GM10248 (cell line): ENCODE measurements around the gene SETDB1.
A peak's percentile ranks its signal among the peaks of the same experiment; 100 is the strongest.
"Not testable (repeated sequence)": the region's sequence is repeated elsewhere in the genome, so short reads cannot be mapped to it uniquely, and the experiment has no call there.

Source experiments
- CTCF ChIA-PET: fragments of 300-600 bp; sonication (Branson Sonifier 250); formaldehyde crosslinking; extraction: SDS; loops from one replicate; lab custom pipeline; 2021; ENCODE audit warnings: antibody characterized with exemption; lab: Yijun Ruan, JAX
- POLR2A ChIA-PET: fragments of 350-650 bp; sonication (Branson Sonifier 250); formaldehyde crosslinking; extraction: SDS; loops from one replicate; lab custom pipeline; 2020; ENCODE audit warnings: antibody characterized with exemption; lab: Yijun Ruan, JAX
- DNase-seq: peaks from one replicate; pipeline ENCODE4 v3.0.0; 2012; ENCODE audit errors: extremely low spot score
- TF ChIP-seq, protein P1 (sequence below): IDR thresholded peaks from 2 replicates; pipeline ENCODE4 v1.5.1; 2012; ENCODE audit warnings: mild to moderate bottlenecking, low read depth; ENCODE audit errors: extremely low read depth, missing control alignments, control extremely low read depth

The SETDB1 gene

DNA sequence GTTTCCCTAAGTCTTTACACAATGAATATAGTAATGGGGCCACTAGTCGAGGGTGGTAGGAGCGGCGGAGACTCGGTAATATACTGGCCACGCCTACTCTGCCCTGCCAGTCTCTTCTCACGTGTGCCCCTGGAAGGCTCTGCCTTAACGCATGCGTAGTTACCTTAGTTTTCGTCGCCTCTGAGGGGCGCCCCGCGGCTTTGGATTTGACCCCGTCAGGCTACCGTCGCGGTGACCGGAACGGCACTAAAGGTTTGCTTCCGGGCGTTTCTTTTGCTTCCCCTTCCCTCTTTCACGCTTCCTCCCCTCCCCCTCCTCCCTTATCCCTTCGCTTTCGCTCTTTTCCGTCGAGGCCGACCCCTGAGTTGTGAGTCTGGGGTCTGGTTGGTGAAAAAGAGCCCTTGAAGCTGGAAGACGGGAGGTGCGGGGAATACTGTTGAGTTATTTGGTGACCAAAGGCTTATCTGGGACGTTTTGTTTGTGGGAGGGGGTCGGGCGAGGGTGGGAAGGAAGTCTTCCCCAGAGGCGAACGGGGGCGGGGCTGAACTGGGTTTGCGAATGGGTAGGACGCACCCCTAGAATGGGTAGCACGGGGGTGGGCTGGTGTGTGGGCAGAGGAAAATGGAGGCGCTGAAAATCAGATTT is at the start of gene SETDB1:
TSS of gene SETDB1 (plus strand) at position 267 of the 645 bp plus-strand sequence. CDS start 1,352 bp downstream, outside the sequence.
- TF ChIP-seq, protein P1, sequence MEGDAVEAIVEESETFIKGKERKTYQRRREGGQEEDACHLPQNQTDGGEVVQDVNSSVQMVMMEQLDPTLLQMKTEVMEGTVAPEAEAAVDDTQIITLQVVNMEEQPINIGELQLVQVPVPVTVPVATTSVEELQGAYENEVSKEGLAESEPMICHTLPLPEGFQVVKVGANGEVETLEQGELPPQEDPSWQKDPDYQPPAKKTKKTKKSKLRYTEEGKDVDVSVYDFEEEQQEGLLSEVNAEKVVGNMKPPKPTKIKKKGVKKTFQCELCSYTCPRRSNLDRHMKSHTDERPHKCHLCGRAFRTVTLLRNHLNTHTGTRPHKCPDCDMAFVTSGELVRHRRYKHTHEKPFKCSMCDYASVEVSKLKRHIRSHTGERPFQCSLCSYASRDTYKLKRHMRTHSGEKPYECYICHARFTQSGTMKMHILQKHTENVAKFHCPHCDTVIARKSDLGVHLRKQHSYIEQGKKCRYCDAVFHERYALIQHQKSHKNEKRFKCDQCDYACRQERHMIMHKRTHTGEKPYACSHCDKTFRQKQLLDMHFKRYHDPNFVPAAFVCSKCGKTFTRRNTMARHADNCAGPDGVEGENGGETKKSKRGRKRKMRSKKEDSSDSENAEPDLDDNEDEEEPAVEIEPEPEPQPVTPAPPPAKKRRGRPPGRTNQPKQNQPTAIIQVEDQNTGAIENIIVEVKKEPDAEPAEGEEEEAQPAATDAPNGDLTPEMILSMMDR = peak; percentile 23
- DNase-seq = peak; percentile 92
- CTCF ChIA-PET = interaction anchor here (0.7 to 1.4 kb wide), 3 partner anchors 50 to 158 kb away, joined by 3 to 5 read pairs (median 3); partner anchors contain the start of gene ARNT
- POLR2A ChIA-PET = interaction anchor here (0.5 to 0.7 kb wide), 2 partner anchors 13 to 80 kb away, joined by 3 to 16 read pairs; no protein-coding TSS in a partner anchor

DNA sequence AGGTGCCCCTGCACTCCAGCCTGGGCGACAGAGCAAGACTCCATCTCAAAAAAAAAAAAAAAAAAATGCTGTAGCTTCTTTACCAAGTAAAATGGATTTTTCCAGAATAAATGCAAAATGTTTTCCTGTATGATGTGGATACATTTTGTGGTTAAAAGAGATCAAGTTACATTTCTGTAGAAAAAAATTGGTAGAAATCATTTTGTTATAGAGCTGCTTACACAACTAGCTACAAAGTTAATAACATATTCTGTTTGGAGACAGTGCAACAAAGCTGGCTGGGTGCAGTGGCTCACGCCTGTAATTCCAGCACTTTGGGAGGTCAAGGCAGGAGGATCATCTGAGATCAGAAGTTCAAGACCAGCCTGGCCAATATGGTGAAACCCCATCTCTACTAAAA is 47.2 kb upstream of the SETDB1 start:
- ChIA-PET POLR2A (interaction anchor here (0.7 kb wide), 1 partner anchor 308 kb away, joined by 5 read pairs; no protein-coding TSS in a partner anchor), CTCF (interaction anchor here (1.2 to 3.4 kb wide), 4 partner anchors 8 to 182 kb away, joined by 3 to 14 read pairs (median 3); partner anchors contain the start of genes CTXND2 and GOLPH3L)
- not testable (repeated sequence) for DNase-seq

GRCh38 chr1:150881331-150882070 is 44.7 kb upstream of the SETDB1 start:
- CTCF ChIA-PET = interaction anchor here (1.3 to 3.4 kb wide), 5 partner anchors 9 to 41 kb away, joined by 3 to 16 read pairs (median 7); no protein-coding TSS in a partner anchor
- POLR2A ChIA-PET = no interaction called here
- DNase-seq = no peak

GRCh38 chr1:150883121-150883520 is 43.0 kb upstream of the SETDB1 start:
- DNase-seq, POLR2A ChIA-PET: not testable (repeated sequence)
- CTCF ChIA-PET = interaction anchor here (1.3 to 3.0 kb wide), 3 partner anchors 14 to 39 kb away, joined by 3 to 16 read pairs (median 7); no protein-coding TSS in a partner anchor

More at GRCh38 chr1:150881331-150882070, 44.7 kb upstream of the SETDB1 start:
- TF ChIP-seq, protein P1 = no peak

- ChIA-PET CTCF (interaction anchor here (1.1 to 2.1 kb wide), 4 partner anchors 9 to 35 kb away, joined by 3 to 6 read pairs (median 3); no protein-coding TSS in a partner anchor), POLR2A (no interaction called here)
- DNase-seq = no peak
- TF ChIP-seq, protein P1 = no peak
These were observed 39.1 kb upstream of the SETDB1 start, which contains the start of gene CTXND2 for GRCh38 chr1:150887018-150887417. Gene CTXND2 (plus strand): TSS chr1:150887136. CDS start chr1:150912315, 25,179 bp downstream.

DNA sequence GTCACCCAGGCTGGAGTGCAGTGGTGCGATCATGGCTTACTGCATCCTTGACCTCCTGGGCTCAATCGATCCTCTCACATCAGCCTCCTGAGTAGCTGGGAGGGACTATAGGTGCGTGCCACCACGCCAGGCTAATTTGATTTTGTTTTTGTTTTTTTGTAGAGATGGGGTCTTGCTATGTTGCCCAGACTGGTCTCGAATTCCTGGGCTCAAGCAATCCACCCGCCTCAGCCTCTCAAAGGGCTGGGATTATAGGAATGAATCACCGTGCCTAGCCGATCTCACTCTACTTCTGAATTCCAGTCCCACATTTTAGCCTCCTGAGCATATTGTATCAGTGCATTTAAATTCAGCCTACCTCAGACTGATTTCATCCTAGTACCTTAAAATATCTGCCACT is 37.4 kb upstream of the SETDB1 start:
- CTCF ChIA-PET = interaction anchor here (1.2 kb wide), 1 partner anchor 211 kb away, joined by 3 read pairs; no protein-coding TSS in a partner anchor

More for the DNA sequence above, 37.4 kb upstream of the SETDB1 start:
- no peak for DNase-seq
- TF ChIP-seq, protein P1 = no peak
- POLR2A ChIA-PET = no interaction called here
